Lower leg skin (tissue), 3 donors: Measurements from ENCODE around the gene KCNMB2.
"Not testable (repeated sequence)": the region's sequence is repeated elsewhere in the genome, so short reads cannot be mapped to it uniquely, and the experiment has no call there.

Experiments used
- CTCF ChIP-seq, 3 donors: fragments of 450-650 bp; IDR thresholded peaks; one replicate each; pipeline ENCODE4 v1.5.1; 2016; ENCODE audit warnings: antibody characterized with exemption in 3 of 3, mild to moderate bottlenecking in 3 of 3, moderate library complexity in 2 of 3
- POLR2A ChIP-seq, 2 donors: fragments of 450-650 bp; IDR thresholded peaks; one replicate each; pipeline ENCODE4 v1.6.1; 2016 to 2017; ENCODE audit warnings: antibody characterized with exemption in 2 of 2, mild to moderate bottlenecking in 1 of 2, moderate library complexity in 1 of 2

- TF ChIP-seq CTCF, POLR2A (IDR thresholded peaks at IDR 0.05): not testable (repeated sequence)
Observed at GRCh38 chr3:178515076-178515744, 21.0 kb upstream of the KCNMB2 start.
